GM19043 (cell line): Measurements from ENCODE around the gene CHD1L.
"Not testable (repeated sequence)": the region's sequence is repeated elsewhere in the genome, so short reads cannot be mapped to it uniquely, and the experiment has no call there.

Source experiments
- ATAC-seq: cut with Tn5 transposase; IDR thresholded peaks from one replicate; pipeline ENCODE4 v1.9.1; 2021; ENCODE audit warnings: low read depth; ENCODE audit not compliant: unreplicated experiment

Gene CHD1L

DNA sequence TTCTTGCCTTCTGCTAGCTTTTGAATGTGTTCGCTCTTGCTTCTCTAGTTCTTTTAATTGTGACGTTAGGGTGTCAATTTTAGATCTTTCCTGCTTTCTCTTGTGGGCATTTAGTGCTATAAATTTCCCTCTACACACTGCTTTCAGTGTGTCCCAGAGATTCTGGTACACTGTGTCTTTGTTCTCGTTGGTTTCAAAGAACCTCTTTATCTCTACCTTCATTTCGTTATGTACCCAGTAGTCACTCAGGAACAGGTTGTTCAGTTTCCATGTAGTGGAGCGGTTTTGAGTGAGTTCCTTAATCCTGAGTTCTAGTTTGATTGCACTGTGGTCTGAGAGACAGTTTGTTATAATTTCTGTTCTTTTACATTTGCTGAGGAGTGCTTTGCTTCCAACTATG lies 11.5 kb upstream of the CHD1L start:
- not testable (repeated sequence) for ATAC-seq

DNA sequence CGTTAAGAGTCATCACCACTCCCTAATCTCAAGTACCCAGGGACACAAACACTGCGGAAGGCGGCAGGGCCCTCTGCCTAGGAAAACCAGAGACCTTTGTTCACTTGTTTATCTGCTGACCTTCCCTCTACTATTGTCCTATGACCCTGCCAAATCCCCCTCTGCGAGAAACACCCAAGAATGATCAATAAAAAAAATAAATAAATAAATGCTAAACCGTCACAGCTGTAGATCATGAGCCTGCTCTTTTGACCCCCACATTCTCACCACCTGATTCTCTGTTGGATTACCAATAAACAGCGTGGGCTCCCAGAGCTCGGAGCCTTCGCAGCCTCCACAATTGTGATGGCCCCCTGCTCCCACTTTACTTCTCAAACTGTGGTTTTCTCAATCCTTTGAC lies 8.6 kb upstream of the CHD1L start:
- ATAC-seq = not testable (repeated sequence)

DNA sequence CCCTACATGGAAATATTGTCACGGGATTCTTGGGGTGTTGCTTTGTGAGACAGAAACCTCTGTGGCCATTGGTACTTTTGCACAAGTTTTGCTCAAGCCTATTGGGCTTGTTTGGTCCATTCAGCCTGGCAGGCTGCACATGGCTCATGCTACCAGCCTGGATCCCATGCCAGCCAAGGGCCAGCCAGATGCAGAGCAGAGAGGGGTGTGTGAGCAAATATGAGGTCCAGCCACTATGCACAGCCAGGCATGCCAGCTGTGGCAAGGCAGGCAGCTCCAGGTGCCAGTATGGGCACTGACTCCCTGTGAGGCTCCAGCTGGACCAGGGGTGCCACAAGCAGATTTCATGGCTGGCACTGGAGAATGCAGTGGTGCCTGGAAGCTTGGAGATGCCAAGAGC lies 6.7 kb upstream of the CHD1L start:
- no peak for ATAC-seq

DNA sequence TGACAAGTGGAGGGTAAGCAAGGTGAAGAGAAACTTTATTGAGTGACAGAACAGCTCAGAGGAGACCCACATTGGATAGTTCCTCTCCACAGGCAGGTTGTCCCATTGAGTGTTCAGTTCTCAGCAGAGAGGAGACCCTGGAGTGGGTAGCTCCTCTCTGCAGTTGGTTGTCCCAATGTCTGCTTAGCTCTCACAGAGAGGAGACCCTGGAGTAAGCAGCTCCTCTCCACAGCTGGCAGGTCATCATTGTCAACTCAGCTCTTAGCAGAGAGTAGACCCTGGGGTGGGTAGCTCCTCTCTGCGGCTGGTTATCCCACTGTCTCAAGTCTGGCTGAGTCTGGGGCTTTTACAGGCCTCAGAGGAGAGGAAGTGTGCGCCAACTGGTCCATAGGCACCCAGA lies 6.0 kb upstream of the CHD1L start:
- no peak for ATAC-seq

DNA sequence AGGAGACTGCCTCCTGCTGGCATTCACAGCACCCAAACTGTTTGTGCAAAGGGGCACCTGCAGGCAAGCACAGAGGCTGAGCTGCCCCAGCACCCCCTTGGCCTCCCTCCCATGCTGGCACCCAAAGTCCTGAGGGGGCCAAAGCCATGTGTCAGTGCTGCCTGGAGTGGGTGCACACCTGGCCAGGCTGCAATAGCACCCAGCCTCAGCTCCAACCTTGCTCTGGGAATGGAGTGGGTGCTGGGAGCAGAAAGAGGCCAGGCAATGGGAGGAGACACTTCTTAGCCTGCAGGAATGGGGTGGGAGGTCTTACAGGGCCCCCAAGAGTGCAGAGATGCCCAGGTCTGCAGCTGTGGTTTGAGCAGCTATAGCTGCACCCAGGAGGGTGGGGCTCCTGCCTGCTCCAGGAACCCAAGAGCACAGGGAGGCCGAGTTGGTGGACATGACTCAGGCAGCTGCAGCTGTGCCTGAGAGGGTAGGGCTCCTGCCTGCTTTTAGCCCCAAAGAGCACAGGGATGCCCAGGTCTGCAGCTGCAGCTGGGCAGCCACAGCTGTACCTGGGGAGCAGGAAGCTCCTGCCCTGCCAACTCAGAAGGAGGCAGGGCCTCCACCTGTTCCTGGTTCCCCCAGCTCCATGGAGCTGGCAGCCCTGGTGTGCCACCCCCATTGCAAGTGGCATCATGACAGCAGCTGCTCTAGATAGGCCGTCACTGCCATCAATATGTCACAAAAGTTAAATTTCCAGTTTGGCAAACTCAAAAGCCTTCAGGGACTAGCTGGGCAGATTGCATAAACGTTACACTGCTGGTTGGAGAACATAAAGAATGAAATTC lies 5.3 kb upstream of the CHD1L start:
- no peak for ATAC-seq

DNA sequence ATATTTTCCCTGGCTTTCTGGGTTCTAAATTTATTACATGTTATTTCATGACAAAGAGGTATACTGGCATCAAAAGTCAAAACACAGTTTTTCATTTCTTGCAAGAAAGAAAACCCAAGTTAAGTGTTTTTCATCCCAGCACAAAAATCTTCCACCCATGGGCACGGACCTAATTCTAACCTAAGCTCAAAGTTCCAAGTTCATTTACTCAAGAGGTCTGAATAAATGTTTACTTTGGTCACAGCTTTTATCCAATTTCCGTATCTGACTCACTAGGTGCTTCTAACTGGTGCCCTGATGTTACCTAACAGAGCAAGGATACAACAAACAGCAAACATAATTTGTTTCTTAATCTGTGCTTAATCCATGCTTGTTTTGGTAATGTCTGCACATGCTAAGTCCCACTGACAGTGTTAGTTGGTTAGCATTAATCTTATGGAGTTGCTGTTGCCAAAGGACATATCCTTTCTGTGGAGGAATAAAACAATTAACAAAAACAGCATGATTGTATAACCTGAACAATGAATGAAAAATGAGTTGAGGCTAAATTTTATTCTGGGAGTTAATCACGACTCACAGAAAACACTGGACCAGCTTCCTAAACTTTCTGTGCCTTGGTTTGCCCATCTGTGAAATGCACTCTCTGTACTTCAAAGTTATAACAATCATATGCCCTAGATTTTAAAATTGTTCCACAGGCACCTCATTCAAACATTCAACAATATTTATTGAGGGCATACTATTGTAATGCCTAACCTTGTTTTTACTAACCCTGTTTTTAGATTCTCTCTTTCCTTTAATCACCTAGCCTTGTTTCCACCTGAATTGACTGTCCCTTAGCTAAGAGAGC lies 4.2 kb upstream of the CHD1L start:
- no peak for ATAC-seq

DNA sequence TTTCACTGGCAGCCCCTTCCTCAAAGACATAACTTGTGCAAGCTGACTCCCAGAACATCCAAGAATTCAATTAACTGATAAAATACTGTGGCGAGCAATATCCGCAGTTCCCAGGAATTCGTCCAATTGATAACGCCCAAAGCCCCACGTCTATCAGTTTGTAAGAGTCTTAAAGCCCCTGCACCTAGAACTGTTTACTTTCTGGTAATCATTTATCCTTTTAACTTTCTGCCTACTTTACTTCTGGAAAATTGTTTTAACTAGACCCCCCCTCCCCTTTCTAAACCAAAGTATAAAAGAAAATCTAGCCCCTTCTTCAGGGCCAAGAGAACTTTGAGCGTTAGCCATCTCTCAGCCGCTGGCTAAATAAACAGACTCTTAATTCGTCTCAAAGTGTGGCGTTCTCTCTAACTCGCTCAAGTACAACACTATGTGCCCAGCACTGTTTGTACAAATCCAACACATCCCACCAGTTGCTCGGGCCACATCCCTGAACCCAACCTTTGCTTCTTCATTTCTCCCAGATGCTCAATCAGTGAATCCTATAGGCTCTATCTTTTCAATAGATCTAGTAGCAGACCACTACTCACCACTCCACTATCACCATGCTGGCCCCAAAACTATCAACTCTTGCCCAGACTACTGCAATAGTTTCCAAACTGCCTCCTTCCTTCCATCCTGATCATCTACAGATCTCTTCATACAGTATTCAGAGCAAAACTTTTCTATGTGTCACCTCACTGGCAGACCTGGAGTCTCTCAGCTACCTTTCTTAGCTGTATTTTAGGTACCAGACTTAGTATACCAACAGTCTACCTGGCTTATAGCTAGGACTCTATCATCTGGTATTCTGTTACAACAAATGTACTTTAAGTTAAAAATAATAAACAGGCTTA lies 3.3 kb upstream of the CHD1L start:
- no peak for ATAC-seq

DNA sequence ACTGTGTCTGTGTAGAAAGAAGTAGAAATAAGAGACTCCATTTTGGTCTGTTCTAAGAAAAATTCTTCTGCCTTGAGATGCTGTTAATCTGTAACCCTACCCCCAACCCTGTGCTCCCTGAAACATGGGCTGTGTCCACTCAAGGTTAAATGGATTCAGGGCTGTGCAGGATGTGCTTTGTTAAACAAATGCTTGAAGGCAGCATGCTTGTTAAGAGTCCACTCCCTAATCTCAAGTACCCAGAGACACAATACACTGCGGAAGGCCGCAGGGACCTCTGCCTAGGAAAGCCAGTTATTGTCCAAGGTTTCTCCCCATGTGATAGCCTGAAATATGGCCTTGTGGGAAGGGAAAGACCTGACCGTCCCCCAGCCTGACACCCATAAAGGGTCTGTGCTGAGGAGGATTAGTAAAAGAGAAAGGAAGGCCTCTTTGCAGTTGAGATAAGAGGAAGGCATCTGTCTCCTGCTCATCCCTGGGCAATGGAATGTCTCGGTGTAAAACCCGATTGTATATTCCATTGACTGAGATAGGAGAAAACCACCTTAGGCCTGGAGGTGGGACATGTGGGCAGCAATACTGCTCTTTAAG lies 2.3 kb upstream of the CHD1L start:
- not testable (repeated sequence) for ATAC-seq

DNA sequence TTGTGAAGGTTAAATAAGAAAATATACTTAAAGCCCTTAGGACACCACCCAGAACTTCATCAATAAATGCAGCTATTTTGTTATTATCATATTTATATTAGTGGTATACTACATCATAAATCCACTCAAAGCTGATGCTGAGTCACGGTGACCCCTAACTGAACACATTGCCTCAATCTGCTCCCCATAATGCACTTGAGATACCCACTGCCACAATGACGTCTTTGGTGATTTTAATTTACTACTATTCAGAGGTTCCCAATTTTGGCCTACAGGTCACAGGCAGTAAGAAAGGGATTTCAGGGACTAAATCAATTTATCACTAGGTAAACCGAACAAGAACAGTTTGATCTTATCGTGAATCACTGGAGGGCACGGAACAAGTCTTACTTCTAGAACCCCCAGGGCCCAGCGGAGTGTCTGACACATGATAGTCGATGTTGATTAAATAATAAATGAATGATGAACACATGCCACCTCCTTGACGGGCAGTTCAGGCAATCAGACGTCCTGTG lies 493 bp upstream of the CHD1L start:
- ATAC-seq = no peak

DNA sequence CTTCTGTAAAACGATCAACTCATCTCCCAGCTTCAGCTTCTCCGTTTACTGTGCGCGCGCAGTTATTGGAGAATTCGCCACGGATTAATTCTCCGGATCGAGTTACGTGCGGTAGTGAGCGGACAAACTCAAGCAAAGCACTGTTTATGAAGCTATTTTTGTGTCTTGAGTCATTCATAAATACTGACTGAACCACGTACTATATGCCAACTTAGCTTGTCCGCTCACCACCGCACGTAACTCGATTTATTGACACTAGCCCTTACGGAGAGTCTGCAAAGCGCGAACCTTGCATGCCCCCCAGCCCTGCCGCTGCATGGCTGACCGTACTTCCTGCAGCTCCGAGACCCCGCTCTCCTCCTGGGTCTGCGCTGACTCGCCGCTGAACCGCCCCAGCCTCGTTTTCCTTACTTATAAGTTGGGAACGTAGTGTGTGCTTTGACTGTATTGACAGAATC lies 773 bp downstream of the CHD1L start:
- ATAC-seq = peak; percentile 27

GRCh38 chr1:147243841-147244240 lies 1.4 kb downstream of the CHD1L start:
- ATAC-seq = no peak

DNA sequence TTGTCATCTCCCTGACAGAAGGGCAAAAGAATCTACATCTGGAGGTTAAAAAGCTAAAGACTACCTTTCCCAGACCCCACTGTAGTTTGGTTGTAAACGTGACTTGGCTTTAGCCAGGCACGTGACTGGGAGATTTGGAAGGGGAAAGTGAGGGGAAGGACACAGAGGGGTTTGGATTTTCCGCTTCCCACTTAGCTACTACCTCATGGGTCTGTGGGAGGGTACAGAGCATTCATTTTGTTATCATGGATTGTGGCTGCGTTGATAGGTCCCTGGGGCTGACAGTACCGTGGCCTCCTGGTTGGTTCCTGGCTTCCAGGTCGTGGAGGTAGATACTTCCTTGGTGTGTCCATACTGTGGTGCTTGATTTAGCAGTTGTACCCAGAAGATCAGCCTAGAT lies 2.6 kb downstream of the CHD1L start:
- ATAC-seq = no peak

DNA sequence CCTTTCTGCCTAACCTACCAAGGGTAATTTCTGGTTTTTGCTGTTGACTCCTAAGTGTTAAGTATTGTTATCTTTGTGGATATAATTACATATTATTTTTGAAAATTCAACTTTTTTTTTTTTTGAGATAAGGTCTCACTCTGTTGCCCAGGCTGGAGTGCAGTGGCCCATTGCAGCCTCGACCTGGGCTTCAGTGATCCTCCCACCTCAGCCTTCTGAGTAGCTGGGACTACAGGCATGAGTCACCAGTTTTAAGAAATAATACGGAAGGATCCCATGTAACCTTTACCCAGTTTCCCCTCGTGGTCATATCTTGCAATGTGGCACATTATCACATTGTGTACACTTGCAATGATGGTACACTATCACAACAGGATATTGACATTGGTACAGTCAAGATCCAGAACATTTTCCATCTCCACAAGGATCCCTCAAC lies 3.1 kb downstream of the CHD1L start:
- no peak for ATAC-seq

- ATAC-seq = no peak
These were observed 3.7 kb downstream of the CHD1L start for GRCh38 chr1:147246044-147246690.

GRCh38 chr1:147246910-147247655 lies 4.6 kb downstream of the CHD1L start:
- no peak for ATAC-seq

DNA sequence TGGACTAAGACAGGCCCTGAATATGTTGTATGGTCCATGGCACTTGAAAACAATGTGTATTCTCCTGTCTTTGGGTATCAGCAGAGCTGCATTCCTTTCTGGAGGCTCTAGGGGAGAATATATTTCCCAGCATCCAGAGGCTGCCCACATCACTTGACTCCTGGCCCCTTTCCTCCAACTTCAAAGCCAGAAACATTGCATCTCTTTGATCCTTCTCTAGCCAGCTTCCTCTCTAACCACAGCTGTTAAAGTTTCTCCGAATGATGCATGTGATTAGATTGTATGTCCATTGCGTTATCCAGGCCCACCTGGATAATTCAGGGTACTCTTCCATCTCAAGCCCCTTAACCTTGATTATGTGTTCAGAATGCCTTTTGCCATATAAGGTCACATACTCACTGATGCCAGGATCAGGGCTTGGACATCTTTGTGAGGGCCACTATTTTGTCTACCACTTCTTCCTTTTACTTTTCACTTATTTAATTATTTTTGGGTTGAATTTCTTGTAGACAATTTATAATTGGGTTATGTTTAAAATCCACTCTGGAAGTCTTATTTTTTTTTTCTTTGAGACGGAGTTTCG lies 5.3 kb downstream of the CHD1L start:
- no peak for ATAC-seq

- no peak for ATAC-seq
These were observed 10.1 kb downstream of the CHD1L start for GRCh38 chr1:147252540-147252939.

DNA sequence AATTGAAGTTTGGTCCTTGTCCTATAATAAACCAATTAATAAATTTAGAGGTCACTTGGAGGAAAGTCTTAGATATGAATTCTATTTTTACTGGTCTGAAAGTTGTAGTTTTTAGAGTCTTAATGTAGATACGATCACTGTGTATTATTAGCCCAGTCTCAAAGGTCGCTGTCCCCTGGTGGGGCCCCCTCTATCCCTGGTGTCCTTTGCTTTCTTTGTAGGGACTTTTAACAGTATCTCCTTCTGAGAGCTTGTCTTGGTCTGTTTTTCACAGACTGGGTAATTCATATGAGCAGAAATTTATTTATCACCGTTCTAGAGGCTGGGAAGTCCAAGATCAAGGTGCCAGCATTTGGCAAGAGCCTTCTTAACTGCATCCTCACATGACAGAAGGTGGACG lies 18.5 kb downstream of the CHD1L start:
- no peak for ATAC-seq
